SH-SY5Y (cell line): Measurements from ENCODE around the gene SEMA3F.

Source experiments
- GATA2 ChIP-seq: IDR thresholded peaks from 2 replicates; pipeline ENCODE4 v1.6.1; 2011; ENCODE audit warnings: mild to moderate bottlenecking, low read depth, low read length
- GATA3 ChIP-seq: IDR thresholded peaks from 2 replicates; pipeline ENCODE4 v1.6.1; 2011; ENCODE audit warnings: low read depth, mild to moderate bottlenecking, low read length, moderate library complexity

DNA sequence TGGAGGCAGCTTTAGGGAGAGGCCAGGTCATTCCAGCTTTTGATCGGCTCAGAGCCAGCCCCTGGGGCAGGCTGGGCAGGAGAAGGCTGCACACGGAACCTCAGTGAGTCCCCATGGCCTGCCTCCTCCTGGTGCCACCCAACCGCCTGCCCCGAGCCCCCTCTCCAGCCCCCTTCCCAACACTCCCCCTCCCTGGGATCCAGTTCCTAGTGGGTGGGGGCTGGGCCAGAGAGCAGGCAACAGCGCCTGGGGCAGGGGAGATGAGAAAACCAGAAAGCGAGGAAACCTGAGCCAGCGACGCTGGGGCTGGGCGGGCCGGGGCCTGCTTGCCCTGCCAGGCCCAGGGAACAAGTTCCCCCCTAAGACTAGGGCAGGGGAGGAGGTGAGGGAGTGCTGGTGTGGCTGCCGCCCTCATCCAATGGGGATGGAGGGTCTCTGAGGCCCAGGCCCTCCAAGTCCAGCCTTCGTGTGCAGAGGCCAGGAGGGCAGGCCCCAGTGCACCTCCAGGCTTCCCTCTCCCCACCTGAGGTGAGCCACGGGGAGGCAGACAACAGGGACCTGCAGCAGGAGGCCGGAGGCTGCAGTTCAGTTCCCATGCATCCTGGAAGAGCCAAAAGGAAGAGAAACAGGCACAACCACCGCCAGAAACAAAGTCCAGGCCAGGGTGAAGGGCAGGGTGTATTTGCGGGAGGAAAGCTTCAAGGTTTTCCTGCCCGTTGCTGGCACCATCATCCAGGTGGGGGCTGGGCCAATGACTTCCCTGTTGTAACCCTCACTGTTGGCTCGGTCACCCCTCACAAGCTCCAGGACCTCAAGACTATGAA lies 4.0 kb upstream of the SEMA3F start:
- TF ChIP-seq GATA2 (peak; percentile 75), GATA3 (no peak)
